Germinal center (tissue), 1 donor: ENCODE measurements around the gene SMC6.

Experiments
- DNase-seq: peaks from one replicate; pipeline ENCODE4 v3.0.0; 2012; ENCODE audit warnings: mixed read lengths, low spot score

Gene SMC6

DNA sequence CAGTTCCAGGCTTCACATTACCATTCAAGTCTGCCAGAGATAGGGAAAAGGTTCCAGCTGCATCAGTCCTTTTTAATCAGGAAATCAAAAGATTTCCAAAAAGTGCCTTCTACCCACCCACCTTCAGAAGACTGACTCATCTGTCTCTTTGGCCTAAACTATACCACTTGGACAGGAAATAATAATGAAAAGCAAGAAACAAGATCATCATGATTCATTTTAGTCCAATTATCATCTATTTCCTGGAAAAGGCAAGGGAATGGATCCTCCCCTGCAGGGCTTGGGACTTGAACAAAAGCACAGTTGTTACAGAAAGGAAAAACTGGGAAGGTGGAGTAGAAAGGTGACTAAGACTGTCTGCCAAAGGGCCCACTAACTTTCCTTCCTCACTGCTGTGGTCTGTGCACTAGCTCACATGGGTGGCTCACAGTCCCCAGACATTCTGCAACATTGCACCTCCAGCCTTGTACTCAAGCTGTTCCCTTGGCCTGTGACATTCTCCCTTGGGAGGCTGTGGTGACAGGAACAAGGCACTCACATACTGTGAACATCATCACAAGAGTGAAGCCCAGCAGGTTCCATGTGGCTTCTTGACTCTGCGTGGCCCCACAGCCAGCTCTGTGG is 137.8 kb downstream of the SMC6 start:
- DNase-seq, result no peak

DNA sequence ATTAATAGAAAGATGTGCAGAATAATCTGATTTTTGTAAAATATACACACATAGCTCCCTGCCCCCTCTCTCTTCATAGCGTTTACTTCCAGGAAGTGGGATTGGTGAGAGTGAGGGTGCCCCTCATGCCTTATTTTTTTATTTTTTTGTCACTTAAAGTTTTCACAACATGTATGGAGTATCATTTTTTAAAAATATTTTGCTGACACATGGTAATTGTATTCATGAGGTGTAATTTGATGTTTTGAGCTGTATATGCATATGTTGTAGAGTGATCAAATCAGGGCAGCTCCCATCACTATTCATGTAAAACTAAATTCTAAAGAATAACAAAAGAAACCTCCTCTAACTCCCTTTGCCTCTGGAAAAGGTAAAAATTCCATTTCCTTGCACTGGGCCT is 138.5 kb downstream of the SMC6 start:
- DNase-seq, result no peak

DNA sequence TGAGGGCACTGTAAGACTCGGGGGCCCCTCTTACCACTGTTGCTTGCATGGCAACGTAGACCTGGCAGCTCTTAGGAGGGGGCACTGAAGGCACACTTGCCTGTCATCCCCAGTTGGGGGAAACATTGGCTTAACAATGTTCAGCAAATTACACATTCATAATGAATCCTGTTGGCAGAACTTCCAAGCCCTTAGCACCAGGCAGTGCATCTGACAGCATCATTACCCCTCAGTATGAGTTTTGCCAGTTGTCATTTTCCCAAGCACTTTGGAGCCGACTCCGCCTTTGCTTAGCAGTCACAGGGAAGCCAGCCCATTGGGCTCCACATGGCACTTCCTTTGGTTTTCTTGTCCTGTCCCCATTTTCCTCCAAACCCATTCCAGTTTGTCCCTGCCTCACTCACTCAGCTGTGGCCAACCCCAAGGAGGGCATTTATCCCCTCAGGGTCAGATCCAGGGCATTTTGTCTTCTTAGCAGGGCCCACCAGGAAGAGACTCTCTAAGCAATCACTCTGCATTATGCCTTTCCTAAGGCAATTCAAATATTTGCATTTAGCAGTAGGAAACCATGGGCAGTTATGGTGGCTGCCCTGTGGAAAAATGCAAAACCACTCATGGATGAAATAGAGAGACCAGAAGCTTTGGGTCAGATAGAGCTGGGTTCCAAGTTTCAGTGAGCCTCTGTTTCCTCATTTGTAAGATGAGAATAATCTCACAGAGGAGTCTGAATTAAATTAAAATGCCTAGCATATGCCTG is 139.3 kb downstream of the SMC6 start:
- no peak for DNase-seq
